RWPE1 (cell line): ENCODE results near the gene DNAJC17.

Experiments used
- CTCF ChIA-PET: fragments of 350-600 bp; sonication (Branson Sonifier 250); formaldehyde crosslinking; extraction: SDS; loops from one replicate; lab custom pipeline; 2021; lab: Yijun Ruan, JAX
- POLR2A ChIA-PET: fragments of 400-600 bp; formaldehyde crosslinking; extraction: SDS; loops from one replicate; lab custom pipeline; 2020; ENCODE audit warnings: antibody characterized with exemption; ENCODE audit not compliant: low non-redundant PET; lab: Yijun Ruan, JAX
- DNase-seq: peaks from one replicate; pipeline ENCODE4 v3.0.0; 2012; ENCODE audit warnings: low spot score
- H3K27ac ChIP-seq: fragments of 450-650 bp; 2 replicates; pipeline ENCODE4 v1.5.1; 2017
- CTCF ChIP-seq: fragments of 450-650 bp; conservative IDR thresholded peaks from 2 replicates; pipeline ENCODE4 v1.5.1; 2017; ENCODE audit warnings: low read depth, mild to moderate bottlenecking

The DNAJC17 gene

GRCh38 chr15:40808861-40809450 is 1.7 kb upstream of the DNAJC17 start:
- ChIA-PET CTCF (interaction anchor here (1.2 kb wide), 1 partner anchor 62 kb away, joined by 3 read pairs; no protein-coding TSS in a partner anchor), POLR2A (no interaction called here)
- no peak for TF ChIP-seq CTCF
- DNase-seq = no peak
- peak overlapping the region; percentile 17 for H3K27ac ChIP-seq

GRCh38 chr15:40807888-40808461 is 702 bp upstream of the DNAJC17 start:
- ChIA-PET POLR2A (interaction anchor here (0.6 to 1.5 kb wide), 2 partner anchors 20 to 35 kb away, joined by 3 to 10 read pairs; partner anchors contain the start of gene SPINT1), CTCF (interaction anchor here (0.6 to 0.7 kb wide), 2 partner anchors 54 to 958 kb away, joined by 3 to 4 read pairs; no protein-coding TSS in a partner anchor)
- TF ChIP-seq CTCF = no peak
- no peak for DNase-seq
- peak overlapping the region; percentile 89 for H3K27ac ChIP-seq

DNA sequence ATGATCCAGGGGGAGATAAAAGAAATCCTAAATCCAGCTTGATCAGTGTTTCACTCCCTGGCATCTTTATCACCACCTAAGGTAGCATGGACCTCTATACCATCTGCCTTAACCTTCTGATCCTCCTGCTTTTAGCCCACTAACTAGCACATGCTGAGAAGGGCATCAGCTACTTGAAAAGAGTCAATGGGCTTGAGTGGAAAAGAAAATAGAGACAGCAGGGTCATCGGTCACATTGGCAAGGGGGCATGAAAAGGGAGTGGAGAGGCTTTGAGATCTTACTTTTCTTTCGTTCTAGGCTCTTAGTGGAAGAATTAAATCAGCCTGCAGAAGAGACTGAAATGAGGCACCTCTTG is 623 bp downstream of the DNAJC17 start:
- H3K27ac ChIP-seq = peak overlapping the region; percentile 89
- ChIA-PET CTCF (no interaction called here), POLR2A (interaction anchor here (0.5 to 1.5 kb wide), 3 partner anchors 28 to 46 kb away, joined by 4 to 10 read pairs (median 5); partner anchors contain the start of gene SPINT1)
- no peak for DNase-seq
- no peak for TF ChIP-seq CTCF

- H3K27ac ChIP-seq = no peak overlapping the region
- no peak; the same call in 1 of the 2 replicates for TF ChIP-seq CTCF
- ChIA-PET POLR2A (no interaction called here), CTCF (interaction anchor here (0.6 to 0.8 kb wide), 3 partner anchors 10 to 94 kb away, joined by 3 to 9 read pairs (median 3); no protein-coding TSS in a partner anchor)
- DNase-seq = no peak
These were observed 3.6 kb downstream of the DNAJC17 start for GRCh38 chr15:40803688-40804087.

DNA sequence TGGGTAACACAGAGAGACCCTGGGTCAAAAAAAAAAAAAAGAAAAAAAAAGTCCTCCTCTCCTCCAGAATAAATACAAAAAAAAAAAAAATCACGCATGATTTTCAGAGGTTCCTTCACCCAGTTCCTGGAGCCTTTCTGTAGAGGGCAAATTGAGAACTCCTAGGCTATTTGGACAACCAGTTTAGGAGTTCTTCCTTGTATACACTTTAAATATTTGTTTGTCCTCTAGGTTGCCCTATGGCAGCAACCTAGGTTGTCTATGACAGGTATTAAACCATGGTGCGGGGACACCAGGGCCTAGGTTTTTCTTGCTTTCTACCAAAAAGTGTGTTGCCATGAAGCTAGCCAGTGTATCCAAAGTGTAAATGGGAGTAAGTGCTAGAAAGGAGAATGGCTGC is 4.2 kb downstream of the DNAJC17 start:
- TF ChIP-seq CTCF = no peak
- DNase-seq = no peak
- CTCF ChIA-PET = no interaction called here
- no peak overlapping the region for H3K27ac ChIP-seq
- POLR2A ChIA-PET = no interaction called here

- POLR2A ChIA-PET = no interaction called here
- TF ChIP-seq CTCF = no peak
- CTCF ChIA-PET = interaction anchor here (0.6 kb wide), 1 partner anchor 55 kb away, joined by 8 read pairs; no protein-coding TSS in a partner anchor
- DNase-seq = no peak
- H3K27ac ChIP-seq = no peak overlapping the region
These were observed 7.8 kb downstream of the DNAJC17 start for GRCh38 chr15:40799523-40799922.
